Measurements from ENCODE around the gene COQ8A.

COQ8A gene

GRCh38 chr1:227032396-227032795 is 92.3 kb downstream of the COQ8A start:
- H3K36me3 Mint-ChIP-seq (ENCODE audit: low read depth), result peaks cover 51% of the 10 kb centered on the region
- TF ChIP-seq CTCF (IDR thresholded peaks at IDR 0.05), result no peak
- no peaks in the 10 kb centered on the region for H3K27me3 Mint-ChIP-seq (ENCODE audit: low read depth, poor library complexity)
- H3K9me3 Mint-ChIP-seq, result no peaks in the 10 kb centered on the region
- no peak overlapping the region for H3K4me3 Mint-ChIP-seq
- H3K4me1 Mint-ChIP-seq, result no peaks in the 10 kb centered on the region
- no peak for DNase-seq
- H3K27ac Mint-ChIP-seq, result no peak overlapping the region

- no peaks in the 10 kb centered on the region for H3K4me1 Mint-ChIP-seq
- no peak overlapping the region for H3K27ac Mint-ChIP-seq
- no peak for TF ChIP-seq CTCF (IDR thresholded peaks at IDR 0.05)
- no peak overlapping the region for H3K4me3 Mint-ChIP-seq
- H3K36me3 Mint-ChIP-seq (ENCODE audit: low read depth), result peaks cover 51% of the 10 kb centered on the region
- no peak for DNase-seq
- no peaks in the 10 kb centered on the region for H3K27me3 Mint-ChIP-seq (ENCODE audit: low read depth, poor library complexity)
- H3K9me3 Mint-ChIP-seq, result no peaks in the 10 kb centered on the region
Observed at GRCh38 chr1:227033880-227034279, 93.8 kb downstream of the COQ8A start.

- TF ChIP-seq CTCF (IDR thresholded peaks at IDR 0.05), result no peak
- no peak for DNase-seq
- Mint-ChIP-seq H3K27me3 (ENCODE audit: low read depth, poor library complexity) (no peaks in the 10 kb centered on the region), H3K9me3 (no peaks in the 10 kb centered on the region), H3K36me3 (ENCODE audit: low read depth) (peaks cover 59% of the 10 kb centered on the region), H3K4me1 (no peaks in the 10 kb centered on the region), H3K4me3 (no peak overlapping the region), H3K27ac (no peak overlapping the region)
Observed at GRCh38 chr1:227035316-227035715, 95.2 kb downstream of the COQ8A start.

- no peaks in the 10 kb centered on the region for H3K9me3 Mint-ChIP-seq
- no peak for DNase-seq
- no peaks in the 10 kb centered on the region for H3K4me1 Mint-ChIP-seq
- H3K36me3 Mint-ChIP-seq (ENCODE audit: low read depth), result peaks cover 69% of the 10 kb centered on the region
- H3K27ac Mint-ChIP-seq, result no peak overlapping the region
- H3K27me3 Mint-ChIP-seq (ENCODE audit: low read depth, poor library complexity), result no peaks in the 10 kb centered on the region
- TF ChIP-seq CTCF (IDR thresholded peaks at IDR 0.05), result no peak
- no peak overlapping the region for H3K4me3 Mint-ChIP-seq
Observed at GRCh38 chr1:227037121-227037520, 97.0 kb downstream of the COQ8A start.
